Suprapubic skin (tissue), 3 donors: ENCODE results near the gene NR2F2.

ENCODE experiments used
- POLR2AphosphoS5 ChIP-seq, 3 donors: sonication (generic); formaldehyde crosslinking; IDR thresholded peaks; one replicate each; pipeline ENCODE4 v1.6.1; 2017; ENCODE audit warnings: antibody characterized with exemption in 3 of 3
- TF ChIP-seq, protein P1 (sequence below), 2 donors: fragments of 200-600 bp in 1 of 2; fragments of 450-650 bp in 1 of 2; sonication (generic) in 1 of 2; IDR thresholded peaks; one replicate each; pipeline ENCODE4 v1.5.1; 2016 to 2019; ENCODE audit warnings: antibody characterized with exemption in 2 of 2, mild to moderate bottlenecking in 1 of 2, moderate library complexity in 1 of 2

DNA sequence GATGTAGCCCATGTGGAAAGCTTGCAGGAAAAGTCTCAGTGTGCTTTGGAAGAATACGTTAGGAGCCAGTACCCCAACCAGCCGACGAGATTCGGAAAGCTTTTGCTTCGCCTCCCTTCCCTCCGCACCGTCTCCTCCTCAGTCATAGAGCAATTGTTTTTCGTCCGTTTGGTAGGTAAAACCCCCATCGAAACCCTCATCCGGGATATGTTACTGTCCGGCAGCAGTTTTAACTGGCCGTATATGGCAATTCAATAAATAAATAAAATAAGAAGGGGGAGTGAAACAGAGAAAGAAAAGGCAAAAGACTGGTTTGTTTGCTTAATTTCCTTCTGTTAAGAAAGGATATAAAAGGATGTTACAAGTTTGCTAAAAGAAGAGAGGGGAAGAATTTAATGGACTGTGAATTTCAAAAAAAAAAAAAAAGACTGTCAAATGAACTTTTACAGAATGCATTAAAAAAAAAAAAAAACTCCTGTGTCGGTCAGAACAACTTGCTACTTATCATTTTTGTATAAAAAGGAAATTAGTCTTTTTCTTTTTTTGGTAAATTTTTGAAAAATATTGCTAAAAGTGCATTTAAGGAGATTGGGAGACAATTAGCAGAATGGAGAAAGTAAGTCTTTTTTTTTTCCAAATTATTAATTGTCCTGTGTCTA is 7.0 kb downstream of the NR2F2 start:
- TF ChIP-seq, protein P1, sequence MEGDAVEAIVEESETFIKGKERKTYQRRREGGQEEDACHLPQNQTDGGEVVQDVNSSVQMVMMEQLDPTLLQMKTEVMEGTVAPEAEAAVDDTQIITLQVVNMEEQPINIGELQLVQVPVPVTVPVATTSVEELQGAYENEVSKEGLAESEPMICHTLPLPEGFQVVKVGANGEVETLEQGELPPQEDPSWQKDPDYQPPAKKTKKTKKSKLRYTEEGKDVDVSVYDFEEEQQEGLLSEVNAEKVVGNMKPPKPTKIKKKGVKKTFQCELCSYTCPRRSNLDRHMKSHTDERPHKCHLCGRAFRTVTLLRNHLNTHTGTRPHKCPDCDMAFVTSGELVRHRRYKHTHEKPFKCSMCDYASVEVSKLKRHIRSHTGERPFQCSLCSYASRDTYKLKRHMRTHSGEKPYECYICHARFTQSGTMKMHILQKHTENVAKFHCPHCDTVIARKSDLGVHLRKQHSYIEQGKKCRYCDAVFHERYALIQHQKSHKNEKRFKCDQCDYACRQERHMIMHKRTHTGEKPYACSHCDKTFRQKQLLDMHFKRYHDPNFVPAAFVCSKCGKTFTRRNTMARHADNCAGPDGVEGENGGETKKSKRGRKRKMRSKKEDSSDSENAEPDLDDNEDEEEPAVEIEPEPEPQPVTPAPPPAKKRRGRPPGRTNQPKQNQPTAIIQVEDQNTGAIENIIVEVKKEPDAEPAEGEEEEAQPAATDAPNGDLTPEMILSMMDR (IDR thresholded peaks at IDR 0.05), result no peak
- no peak for TF ChIP-seq POLR2AphosphoS5 (IDR thresholded peaks at IDR 0.05)
